Measurements from ENCODE around the gene EPHA6.
"Not testable (repeated sequence)": the region's sequence is repeated elsewhere in the genome, so short reads cannot be mapped to it uniquely, and the experiment has no call there.

EPHA6 gene

GRCh38 chr3:97610626-97611025 is 796.2 kb downstream of the EPHA6 start:
- no peak for DNase-seq (ENCODE audit: low read depth in 1 of 2, low spot score in 1 of 2)
- in situ Hi-C loops (cut with HindIII; ENCODE audit: low pct_unique_long_range_greater_than_20kb, low sequenced_read_pairs) = no loop called here
- TF ChIP-seq JUND (IDR thresholded peaks at IDR 0.05; ENCODE audit: low read depth) = no peak

DNA sequence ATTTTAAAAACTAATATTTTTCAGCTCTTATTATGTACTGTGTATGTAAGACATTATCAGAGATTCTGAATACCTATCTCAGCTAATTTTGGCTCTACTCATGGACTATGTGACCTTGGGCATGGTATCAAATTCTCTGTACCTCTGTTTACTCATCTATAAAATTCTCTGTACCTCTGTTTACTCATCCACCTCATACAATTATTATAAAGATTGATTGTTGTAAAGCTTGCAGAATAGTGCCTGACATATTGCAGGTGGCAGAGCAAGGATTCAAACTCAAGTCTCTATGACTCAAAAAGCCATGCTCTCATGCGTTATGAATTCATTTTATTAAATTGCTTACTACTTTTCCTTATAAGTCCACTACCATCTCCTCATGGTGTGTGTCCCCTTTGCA is 798.2 kb downstream of the EPHA6 start:
- no peak for DNase-seq (ENCODE audit: low read depth in 1 of 2, low spot score in 1 of 2)
- no peak for TF ChIP-seq JUND (IDR thresholded peaks at IDR 0.05; ENCODE audit: low read depth)
- in situ Hi-C loops (cut with HindIII; ENCODE audit: low pct_unique_long_range_greater_than_20kb, low sequenced_read_pairs) = no loop called here

- TF ChIP-seq JUND (IDR thresholded peaks at IDR 0.05; ENCODE audit: low read depth) = no peak
- in situ Hi-C loops (cut with HindIII; ENCODE audit: low pct_unique_long_range_greater_than_20kb, low sequenced_read_pairs) = no loop called here
- DNase-seq (ENCODE audit: low read depth in 1 of 2, low spot score in 1 of 2) = no peak
These were observed 798.7 kb downstream of the EPHA6 start for GRCh38 chr3:97613139-97613538.

DNA sequence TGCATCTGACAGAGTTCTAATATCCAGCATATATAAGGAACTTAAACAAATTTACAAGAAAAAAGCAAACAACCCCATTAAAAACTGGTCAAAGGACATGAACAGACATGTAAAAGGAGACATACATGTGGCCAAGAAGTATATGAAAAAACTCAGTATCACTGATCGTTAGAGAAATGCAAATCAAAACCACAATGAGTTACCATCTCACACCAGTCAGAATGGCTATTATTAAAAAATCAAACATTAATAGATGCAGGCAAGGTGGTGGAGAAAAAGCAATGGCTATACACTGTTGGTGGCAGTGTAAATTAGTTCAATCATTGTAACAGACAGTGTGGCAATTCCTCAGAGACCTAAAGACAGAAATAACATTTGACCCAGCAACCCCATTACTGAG is 806.1 kb downstream of the EPHA6 start:
- in situ Hi-C loops (cut with HindIII; ENCODE audit: low pct_unique_long_range_greater_than_20kb, low sequenced_read_pairs); DNase-seq (ENCODE audit: low read depth in 1 of 2, low spot score in 1 of 2): not testable (repeated sequence)

DNA sequence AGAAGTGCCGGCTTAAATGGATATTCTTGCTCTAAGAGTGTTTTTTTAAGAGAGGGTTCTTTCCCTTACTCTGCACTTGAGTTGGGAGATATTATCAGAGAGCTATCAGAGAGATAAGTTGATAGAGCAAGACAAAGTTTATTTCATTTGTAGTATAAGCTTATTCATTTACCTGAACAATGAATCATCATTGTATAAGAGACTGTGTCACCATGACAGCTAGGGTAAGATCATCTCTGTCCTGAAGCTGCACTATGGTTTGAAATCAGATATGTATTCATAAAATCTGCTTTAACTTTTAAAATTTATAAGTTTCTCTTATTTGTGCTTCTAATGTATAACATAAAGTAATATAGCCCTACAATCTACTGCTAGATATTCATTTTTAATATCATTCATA is 822.1 kb downstream of the EPHA6 start:
- no peak for TF ChIP-seq JUND (IDR thresholded peaks at IDR 0.05; ENCODE audit: low read depth)
- DNase-seq (ENCODE audit: low read depth in 1 of 2, low spot score in 1 of 2) = no peak
- in situ Hi-C loops (cut with HindIII; ENCODE audit: low pct_unique_long_range_greater_than_20kb, low sequenced_read_pairs) = no loop called here

DNA sequence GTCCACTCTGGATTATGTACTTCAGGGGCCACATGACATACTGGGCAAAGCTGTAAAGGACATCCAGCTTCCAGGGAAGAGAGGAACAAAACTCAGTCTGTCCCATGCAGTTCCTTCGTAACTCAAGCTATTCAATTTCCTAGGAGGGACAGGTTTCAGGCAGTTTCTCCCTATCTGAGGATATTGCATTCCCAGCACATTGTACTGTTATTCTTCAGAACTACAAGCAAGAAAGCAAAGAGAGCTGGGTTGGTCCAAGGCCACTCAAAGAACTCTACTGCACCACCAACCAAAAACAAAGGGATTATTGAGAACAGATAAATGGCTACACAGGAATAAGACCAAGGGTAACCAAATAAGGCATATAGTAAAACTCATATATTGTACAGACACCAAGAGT is 832.5 kb downstream of the EPHA6 start:
- DNase-seq (ENCODE audit: low read depth in 1 of 2, low spot score in 1 of 2) = no peak
- in situ Hi-C loops (cut with HindIII; ENCODE audit: low pct_unique_long_range_greater_than_20kb, low sequenced_read_pairs) = no loop called here
- no peak for TF ChIP-seq JUND (IDR thresholded peaks at IDR 0.05; ENCODE audit: low read depth)

DNA sequence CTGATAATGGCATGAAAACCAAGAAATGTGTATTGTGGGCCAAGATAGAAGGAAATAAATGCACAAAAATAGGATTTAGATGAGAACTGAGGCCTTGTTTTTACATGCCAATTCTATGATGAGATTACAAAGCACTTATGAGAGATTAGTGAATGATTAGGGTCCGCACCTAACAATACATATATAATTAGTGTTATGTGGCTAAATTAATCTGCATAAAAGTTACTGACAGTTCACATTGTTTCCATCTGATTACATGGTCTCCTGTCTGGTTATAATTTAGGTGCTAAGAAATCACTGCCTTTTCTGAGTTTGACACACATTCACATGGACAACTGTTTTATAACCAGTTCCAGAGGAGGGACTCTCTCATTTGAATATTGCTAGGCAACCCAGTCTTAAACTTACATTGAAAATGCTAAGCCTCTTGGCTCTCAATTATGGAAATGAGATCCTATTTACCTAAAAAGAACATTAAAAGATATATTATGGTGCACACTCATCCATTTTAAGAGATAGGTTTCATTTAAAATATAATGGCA is 833.1 kb downstream of the EPHA6 start:
- TF ChIP-seq JUND (IDR thresholded peaks at IDR 0.05; ENCODE audit: low read depth) = no peak
- DNase-seq (ENCODE audit: low read depth in 1 of 2, low spot score in 1 of 2) = no peak
- in situ Hi-C loops (cut with HindIII; ENCODE audit: low pct_unique_long_range_greater_than_20kb, low sequenced_read_pairs) = no loop called here

- in situ Hi-C loops (cut with HindIII; ENCODE audit: low pct_unique_long_range_greater_than_20kb, low sequenced_read_pairs) = no loop called here
These were observed 841.6 kb downstream of the EPHA6 start for GRCh38 chr3:97655971-97656370.

GRCh38 chr3:97656638-97657037 is 842.2 kb downstream of the EPHA6 start:
- no peak for DNase-seq (ENCODE audit: low read depth in 1 of 2, low spot score in 1 of 2)
- in situ Hi-C loops (cut with HindIII; ENCODE audit: low pct_unique_long_range_greater_than_20kb, low sequenced_read_pairs) = no loop called here
- TF ChIP-seq JUND (IDR thresholded peaks at IDR 0.05; ENCODE audit: low read depth) = no peak

More at GRCh38 chr3:97655971-97656370, 841.6 kb downstream of the EPHA6 start:
- TF ChIP-seq JUND (IDR thresholded peaks at IDR 0.05; ENCODE audit: low read depth) = no peak
- no peak for DNase-seq (ENCODE audit: low read depth in 1 of 2, low spot score in 1 of 2)

DNA sequence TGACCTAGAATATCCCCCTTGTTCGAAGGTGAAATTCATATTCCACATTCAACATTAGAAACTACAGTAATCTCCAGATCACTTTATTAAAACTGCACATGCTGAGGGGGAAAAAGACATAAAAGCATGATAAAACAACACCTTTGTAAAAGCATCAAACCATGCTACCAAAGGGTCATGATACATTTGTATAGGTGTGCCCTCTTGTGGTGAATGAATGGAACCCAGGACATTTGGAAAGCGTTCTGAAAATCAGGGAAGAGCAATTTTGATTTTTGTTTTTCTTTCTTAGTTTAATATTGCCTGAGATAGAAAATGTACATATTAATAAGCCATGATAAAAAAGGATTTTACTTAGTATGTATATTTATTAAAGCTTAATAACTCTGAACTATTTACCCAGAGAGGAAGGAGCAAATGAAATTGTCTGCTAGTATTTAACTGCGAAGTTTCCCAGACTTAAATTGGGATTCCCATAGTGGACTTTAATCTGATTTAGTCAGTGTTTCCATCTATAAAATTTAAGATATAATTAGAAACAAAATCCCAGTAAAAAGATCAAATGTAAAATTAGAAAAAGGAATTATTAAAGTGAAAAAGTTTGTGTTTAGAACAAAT is 844.4 kb downstream of the EPHA6 start:
- in situ Hi-C loops (cut with HindIII; ENCODE audit: low pct_unique_long_range_greater_than_20kb, low sequenced_read_pairs) = no loop called here
- DNase-seq (ENCODE audit: low read depth in 1 of 2, low spot score in 1 of 2) = peak; percentile 3 to 68
- no peak for TF ChIP-seq JUND (IDR thresholded peaks at IDR 0.05; ENCODE audit: low read depth)

DNA sequence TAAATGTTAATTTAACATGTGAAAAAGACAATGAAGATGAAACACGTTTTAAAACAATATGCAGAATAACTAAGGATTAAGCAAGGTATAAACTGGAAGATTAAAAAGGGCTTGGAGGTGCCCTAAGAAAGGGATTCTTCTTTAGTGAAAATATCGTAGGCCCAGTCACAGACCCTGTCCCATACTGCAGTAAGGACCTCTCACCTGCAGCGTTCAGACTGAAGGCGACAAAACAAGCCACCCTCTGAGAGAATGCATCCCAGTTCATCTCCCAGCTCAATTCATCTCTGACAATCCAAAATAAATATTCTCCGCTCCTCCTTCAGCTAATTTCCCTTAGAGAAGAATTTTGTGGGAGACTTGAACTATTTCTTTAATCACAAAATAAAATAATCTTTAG is 847.9 kb downstream of the EPHA6 start:
- no peak for DNase-seq (ENCODE audit: low read depth in 1 of 2, low spot score in 1 of 2)
- TF ChIP-seq JUND (IDR thresholded peaks at IDR 0.05; ENCODE audit: low read depth) = no peak
- in situ Hi-C loops (cut with HindIII; ENCODE audit: low pct_unique_long_range_greater_than_20kb, low sequenced_read_pairs) = no loop called here

DNA sequence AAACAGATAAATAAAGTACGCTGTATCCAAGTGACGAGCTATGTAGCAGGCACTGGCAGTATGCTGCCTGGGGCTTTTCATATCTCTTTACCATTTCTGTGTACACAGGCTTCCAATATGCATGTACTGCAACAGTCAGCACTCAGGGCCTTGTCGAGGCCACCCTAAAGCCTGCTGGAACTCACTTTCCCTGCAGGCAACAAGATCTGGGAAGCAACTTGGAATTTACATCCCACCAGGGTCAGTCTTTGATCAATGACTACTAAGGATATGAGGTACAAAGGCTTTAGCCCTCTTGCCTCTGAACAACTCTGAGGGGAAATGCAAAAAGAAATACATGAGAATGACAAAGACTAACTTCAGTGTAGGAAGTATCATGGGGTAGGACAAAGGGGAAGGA is 848.4 kb downstream of the EPHA6 start:
- TF ChIP-seq JUND (IDR thresholded peaks at IDR 0.05; ENCODE audit: low read depth) = no peak
- DNase-seq (ENCODE audit: low read depth in 1 of 2, low spot score in 1 of 2) = peak in 1 of 2 experiments; percentile 19
- in situ Hi-C loops (cut with HindIII; ENCODE audit: low pct_unique_long_range_greater_than_20kb, low sequenced_read_pairs) = no loop called here

- in situ Hi-C loops (cut with HindIII; ENCODE audit: low pct_unique_long_range_greater_than_20kb, low sequenced_read_pairs) = no loop called here
- TF ChIP-seq JUND (IDR thresholded peaks at IDR 0.05; ENCODE audit: low read depth) = no peak
- DNase-seq (ENCODE audit: low read depth in 1 of 2, low spot score in 1 of 2) = no peak
These were observed 851.5 kb downstream of the EPHA6 start for GRCh38 chr3:97665896-97666295.

GRCh38 chr3:97670952-97671351 is 856.6 kb downstream of the EPHA6 start:
- DNase-seq (ENCODE audit: low read depth in 1 of 2, low spot score in 1 of 2) = no peak
- no peak for TF ChIP-seq JUND (IDR thresholded peaks at IDR 0.05; ENCODE audit: low read depth)
- in situ Hi-C loops (cut with HindIII; ENCODE audit: low pct_unique_long_range_greater_than_20kb, low sequenced_read_pairs) = no loop called here

Data from T47D (cell line).